ENCODE measurements around the gene SLC16A12.

- TF ChIP-seq CTCF (IDR thresholded peaks at IDR 0.05 in 8 of 11, conservative IDR thresholded peaks at IDR 0.05 in 3 of 11) (no peak), POLR2A (IDR thresholded peaks at IDR 0.05) (no peak), POLR2AphosphoS5 (IDR thresholded peaks at IDR 0.05) (no peak)
Observed at GRCh38 chr10:89526358-89526757, 9.0 kb downstream of the SLC16A12 start.

Measured in spleen (tissue), 7 donors.